GM19438 (cell line): ENCODE measurements around the gene NBPF3.

ENCODE experiments used
- ATAC-seq: cut with Tn5 transposase; IDR thresholded peaks from one replicate; pipeline ENCODE4 v1.9.1; 2021; ENCODE audit warnings: low read depth; ENCODE audit not compliant: unreplicated experiment

The NBPF3 gene

DNA sequence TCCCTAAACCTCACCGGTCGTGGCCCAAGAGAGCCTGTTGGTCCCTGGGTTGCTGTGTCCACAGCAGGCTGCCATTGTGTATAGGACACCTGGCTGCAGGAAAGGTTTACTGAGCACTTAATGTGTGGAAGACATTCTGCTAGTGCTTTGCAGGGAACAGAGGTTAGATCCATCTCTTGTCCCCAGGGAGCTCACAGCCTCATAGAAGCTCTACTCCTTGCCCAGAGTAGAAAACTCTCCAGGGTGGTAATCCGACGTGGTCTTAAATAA, 52.4 kb downstream of the NBPF3 start:
- ATAC-seq: no peak

DNA sequence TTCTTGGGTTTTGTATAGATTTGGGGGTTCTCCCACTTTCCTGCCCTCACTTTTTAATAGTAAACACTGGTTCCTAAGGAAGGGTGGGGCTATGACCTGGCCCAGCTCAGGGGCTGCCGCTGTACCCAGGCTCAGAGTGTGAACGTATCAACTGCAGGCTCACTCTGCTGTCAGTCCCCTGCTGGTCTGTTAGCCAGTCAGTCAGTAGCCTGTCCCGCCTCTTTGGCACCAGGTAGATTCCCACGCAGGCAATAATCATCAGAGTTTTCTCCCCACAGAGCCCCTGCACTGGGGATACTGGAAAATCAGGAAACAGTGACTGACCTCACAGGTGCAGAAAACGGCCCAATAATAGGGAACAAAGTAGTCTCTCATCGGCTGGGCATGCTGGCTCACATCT, 54.3 kb downstream of the NBPF3 start:
- no peak for ATAC-seq

DNA sequence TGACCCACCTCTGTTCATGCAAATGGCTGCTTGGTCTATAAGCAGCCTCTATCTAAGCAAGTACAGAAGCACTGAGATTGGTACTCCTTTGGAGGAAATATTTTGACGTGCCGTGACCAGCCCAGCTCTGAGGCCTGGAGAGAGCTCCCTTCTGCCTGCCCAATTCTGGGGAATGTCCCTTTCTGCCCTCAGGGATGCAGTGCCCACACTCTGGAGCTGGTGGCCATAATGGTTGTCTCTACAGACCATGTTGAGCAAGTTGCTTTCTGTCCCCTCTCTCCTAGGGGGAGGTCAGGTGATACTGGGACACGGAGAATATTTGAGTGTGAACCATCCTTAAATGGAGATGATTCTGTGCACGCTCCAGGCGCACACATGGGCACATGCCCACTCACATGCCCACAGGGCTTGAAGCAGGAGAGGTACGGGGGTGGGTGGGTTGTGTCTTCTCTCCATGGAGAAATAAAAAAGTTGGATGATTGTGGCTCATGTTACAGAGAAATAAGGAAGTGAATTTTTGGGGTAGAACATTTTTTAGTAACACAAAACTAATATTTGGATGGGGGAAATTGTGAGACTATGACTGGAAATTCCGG, 55.4 kb downstream of the NBPF3 start:
- no peak for ATAC-seq

DNA sequence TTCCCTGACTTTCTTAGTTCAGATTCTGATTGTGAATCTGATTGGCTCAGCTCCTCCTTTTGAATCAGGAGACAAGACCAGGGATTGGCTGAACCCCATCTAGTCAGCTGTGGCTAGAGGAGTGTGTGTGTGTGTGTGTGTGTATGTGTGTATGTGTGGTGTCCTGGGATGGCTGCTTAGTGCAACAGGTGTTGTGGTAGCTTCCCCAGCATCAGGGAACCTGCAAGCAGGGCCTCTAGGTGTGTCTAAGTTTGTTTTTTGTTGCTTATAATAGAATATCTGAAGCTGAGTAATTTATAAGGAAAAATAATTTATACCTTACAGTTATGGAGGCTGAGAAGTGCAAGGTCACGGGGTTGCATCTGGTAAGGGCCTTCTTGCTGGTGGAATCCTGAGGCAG, 56.1 kb downstream of the NBPF3 start:
- no peak for ATAC-seq

DNA sequence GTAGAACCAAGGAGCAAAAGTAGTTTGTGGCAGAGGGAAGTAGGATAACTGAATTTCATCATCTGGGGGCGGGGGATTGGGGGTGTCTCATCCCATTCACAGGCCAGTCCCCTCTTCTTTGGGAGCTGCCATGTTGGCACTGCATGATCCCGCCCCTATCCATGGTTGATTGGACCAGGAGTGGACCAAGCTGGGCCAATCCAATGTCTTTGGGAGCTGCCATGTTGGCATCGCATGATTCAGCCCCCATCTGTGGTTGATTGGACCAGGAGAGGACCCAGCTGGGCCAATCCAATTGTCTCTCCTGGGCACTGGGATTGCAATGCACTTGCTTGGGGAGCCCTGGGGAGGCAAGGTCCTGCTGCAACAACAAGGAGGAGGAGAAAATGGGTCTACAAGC, 56.9 kb downstream of the NBPF3 start:
- no peak for ATAC-seq

DNA sequence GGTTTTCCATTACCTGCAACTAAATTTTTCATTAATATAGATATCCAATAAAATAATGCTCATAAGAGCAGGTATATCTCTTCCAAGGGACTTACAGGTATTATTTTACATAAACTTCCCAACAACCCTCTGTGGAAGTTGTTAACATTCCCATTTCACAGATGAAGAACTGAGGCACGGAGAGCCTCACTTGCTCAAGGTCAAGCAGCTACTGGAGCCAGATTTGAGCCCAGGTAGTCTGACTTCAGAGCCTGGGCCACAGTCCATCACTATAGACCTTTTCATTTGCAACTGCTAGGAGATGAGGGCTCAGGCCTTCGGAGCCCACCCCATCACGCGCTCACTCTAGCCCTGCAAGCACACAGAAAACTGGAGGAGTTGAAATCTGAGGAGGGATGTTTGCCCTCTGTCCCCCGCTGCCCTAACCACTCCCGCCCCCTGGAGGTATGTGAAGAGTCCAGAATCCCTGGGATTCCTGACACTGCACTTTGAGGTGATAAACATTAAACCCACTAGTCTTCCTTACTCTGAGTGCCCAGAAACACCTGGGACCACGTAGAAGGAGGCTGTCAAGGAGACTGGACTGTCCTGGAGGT, 57.6 kb downstream of the NBPF3 start:
- no peak for ATAC-seq

DNA sequence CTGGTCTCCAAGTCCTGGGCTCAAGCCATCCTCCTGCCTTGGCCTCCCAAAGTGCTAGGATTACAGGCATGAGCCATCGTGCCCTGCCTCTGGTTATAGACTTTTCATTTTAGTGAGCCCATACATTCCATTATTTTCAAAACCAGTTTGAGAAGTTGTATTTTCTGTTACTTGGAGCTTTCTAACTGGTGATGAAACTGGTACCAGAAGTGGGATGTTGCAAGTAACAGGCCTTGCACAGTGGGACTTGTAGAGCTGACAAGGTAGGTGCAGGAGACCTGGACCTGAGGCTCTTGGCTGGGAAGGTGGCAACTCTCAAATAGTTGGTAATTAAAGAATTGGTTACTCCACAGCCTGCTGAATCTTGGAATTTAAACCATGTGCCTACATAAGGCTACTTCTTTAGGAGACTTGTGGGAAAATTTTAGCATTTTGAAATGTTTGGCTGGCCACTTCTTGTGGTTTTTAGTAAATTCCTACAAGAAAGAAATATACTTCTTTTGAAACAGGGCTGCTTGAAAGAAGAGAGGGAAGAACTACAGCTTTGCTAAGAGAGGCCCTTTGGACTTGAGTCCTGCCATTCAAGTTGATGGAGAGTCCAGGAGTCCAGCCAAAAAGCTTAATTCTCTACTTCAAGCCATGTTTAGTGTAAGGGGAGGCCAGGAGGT, 59.5 kb downstream of the NBPF3 start:
- ATAC-seq: no peak

DNA sequence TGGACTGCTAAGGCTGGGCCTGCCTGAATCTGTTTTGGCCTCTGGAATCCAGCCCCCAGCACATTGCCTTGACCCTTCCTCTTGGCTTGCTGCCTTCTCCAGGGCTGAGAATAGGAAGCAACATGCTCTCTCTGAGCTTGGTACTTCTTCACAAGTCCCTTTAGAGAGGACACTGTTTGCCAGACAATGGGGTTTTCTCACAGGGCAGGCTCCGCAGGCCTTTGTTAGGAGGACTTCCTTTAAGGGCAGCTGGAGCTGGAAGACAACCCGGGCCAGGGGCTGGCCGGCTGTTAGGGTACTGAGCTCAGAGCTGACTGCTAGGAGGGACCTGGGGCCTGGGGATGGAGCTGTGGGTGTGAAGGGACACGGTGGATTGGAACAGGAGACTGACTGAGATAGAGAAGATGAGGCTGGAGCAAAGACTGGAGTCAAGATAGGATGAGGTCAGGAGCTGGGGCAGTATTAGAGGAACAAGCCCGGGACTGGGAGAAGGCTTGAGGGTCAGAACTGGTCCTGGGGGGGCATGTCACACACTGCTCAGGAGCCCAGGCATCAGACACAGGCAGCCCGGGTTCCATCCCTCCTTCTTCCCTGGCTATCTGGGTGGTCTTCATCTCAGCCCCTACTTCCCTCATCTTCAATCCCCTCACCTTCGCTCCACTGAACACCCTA, 63.9 kb downstream of the NBPF3 start:
- ATAC-seq: no peak

DNA sequence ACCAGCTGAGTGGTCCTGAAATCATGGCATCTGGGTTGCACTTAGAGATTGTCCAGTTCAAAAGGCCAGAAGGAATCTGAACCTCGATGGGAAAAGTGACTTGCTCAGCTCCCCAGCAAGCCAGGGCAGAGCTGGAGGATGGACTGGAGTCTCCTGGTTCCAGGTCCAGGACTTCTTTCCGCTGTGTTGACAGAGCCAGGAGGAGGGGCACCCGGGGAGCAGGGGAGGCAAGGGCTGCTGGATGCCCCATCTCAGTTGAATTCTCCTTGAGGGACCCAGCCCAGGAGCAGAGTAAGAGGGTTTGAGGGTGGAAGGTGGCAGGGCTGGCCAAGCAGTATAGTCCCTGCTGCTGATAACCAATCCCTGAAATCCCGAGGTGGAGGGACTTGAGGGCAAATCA, 66.9 kb downstream of the NBPF3 start:
- no peak for ATAC-seq

DNA sequence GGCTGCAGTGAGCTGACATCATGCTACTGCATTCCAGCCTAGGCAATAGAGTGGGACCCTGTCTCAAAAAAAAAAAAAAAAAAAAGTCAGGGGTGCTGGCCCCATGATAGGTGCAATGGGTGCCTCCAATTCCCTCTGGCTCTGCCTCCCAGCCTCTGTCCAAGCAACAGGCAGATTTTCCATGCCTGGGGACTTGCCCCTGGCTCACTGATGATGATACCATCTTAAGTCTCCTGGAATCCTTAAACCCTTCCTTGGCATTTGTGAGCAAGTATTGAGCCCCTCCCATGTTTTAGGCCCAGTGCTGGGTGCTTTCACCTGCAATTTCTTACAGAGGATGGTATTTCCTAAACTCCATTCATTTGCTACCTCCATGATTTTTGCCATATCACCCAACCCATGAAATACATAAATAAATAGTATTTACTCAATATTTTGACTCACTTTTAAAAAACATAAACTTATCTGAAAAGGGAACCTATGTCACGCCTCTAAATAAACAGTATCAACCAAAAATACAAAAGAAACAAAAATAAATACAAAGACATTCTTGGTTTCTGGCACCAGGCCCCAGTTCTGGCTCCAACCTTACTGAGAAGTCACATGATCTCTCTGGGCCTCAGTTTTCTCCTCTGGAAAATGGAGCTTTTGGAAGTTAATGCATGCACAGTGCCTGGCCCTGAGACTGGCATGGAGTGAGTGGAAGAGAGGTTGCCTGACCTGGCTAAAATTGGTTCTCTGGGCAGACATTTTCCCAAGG, 67.8 kb downstream of the NBPF3 start:
- ATAC-seq: no peak

DNA sequence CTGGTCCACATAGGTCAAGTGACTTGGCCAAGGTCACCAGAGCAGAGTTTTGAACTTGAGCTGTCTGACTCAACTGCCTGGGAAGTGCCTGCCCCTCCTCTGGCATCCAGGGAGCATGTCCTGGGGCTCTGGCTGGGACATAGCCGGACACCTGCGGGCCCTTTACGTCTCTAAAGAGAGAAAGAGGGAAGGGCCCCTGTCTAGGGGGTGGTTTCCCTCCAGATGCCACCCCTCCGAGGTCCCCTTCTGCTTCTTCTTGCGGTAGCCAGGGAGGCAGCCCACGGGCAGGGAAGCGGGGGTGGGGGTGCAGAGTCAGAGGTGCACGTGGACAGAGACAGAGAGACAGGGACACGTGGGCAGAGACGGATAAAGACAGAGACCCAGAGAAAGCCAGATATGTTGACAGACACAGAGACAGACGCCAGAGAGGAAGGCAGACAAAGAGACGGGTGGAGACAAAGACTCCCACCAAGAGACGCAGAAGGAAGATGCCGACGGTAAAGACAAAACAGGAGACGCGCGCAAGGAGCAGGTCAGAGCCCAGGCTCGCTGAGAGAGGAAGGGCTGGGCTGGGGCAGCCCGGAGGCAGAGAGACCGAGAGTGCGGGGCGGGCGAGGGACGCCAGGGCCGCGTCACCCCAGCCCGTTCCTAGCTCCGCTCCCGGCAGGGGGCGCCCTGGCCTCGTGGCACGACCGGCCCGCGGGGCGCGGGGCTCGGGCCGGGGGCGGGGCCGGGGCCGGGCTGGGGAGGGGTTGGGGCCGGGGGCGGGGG, 68.8 kb downstream of the NBPF3 start:
- no peak for ATAC-seq

DNA sequence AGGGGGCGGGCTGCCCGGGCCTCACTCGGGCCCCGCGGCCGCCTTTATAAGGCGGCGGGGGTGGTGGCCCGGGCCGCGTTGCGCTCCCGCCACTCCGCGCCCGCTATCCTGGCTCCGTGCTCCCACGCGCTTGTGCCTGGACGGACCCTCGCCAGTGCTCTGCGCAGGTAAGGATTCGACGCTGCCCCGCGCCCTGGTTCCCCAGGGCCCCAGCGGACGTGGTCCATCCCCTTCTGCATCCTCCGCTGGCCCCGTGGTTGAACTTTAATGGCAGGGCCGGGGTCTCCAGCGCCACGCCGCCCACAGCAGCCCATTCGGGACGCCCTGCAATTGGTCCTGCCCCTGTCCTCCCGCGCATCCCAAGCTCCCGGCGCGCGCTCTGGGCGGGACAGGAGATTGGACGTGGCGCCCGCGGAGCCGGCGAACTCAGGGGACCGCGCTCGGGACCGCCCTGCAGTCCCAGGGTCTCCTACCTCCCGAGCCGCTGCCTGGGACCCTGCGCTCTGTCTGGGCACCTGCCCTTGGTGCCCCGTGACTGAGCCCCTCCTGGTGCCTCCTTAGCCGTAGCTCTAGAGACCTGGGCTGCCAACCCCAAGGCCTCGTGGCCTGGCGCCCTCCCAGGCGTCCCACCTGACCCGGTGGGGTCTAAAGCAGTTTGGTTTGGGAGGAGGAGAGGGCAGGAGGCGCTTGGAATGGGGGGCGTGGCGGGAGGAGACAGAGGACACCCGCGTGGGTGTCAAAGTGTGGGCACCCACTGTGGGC, 69.6 kb downstream of the NBPF3 start, which contains the start of gene ALPL:
ALPL (plus strand) TSS at position 73 of the 762 bp plus-strand sequence. CDS start 44,659 bp downstream, outside the sequence.
- no peak for ATAC-seq

DNA sequence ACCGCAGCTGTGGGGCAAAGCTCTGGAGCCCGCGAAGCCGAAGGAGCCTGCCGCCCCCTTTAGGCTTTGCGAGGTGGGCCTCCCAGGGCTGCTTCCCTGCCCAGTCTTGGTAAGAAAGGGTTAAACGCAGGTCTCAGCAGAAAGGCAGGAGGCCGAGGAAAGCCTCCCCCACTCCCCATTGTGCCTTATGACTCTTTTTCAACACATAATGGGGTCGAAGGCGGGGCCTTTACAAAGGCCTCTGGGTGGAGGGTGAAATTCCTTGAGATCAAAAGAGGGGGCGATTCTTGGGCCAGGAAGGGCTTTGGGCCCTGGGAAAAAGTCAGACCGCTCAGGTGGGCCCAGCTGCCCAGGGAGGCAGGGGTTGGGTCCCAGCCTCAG, 70.2 kb downstream of the NBPF3 start:
- ATAC-seq: no peak

DNA sequence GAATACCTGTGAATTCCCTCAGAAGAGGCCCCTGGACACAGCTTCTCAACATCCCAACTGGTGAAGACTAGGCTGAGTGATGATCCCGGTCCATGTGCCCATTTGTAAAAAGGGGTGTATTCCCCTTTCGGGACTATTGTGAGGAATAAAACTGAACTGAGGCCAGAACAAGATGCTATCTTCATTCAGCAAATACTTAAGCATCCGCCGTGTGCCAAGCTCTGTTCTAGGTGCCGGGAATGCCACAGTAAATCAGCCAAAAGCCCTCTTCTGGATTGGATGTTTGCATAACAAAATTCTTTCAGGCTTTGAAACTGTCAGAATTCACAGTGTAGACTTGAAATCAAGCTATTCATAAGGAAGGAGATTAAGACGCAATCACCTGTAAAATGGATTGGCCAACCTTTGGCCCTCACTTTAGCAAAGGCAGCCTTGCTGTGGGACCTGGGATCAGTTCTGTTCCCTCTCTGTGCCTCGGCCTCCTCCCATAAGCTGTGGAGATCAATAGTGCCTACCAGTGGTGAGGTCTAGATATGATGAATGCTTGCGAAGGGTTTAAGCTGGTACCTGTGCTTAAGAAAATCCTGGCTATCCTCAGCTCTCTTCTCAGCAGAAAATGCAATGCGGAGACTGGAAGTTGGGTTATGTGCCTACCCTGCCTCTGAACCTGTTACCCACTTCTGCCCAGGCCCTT, 71.1 kb downstream of the NBPF3 start:
- ATAC-seq: no peak

DNA sequence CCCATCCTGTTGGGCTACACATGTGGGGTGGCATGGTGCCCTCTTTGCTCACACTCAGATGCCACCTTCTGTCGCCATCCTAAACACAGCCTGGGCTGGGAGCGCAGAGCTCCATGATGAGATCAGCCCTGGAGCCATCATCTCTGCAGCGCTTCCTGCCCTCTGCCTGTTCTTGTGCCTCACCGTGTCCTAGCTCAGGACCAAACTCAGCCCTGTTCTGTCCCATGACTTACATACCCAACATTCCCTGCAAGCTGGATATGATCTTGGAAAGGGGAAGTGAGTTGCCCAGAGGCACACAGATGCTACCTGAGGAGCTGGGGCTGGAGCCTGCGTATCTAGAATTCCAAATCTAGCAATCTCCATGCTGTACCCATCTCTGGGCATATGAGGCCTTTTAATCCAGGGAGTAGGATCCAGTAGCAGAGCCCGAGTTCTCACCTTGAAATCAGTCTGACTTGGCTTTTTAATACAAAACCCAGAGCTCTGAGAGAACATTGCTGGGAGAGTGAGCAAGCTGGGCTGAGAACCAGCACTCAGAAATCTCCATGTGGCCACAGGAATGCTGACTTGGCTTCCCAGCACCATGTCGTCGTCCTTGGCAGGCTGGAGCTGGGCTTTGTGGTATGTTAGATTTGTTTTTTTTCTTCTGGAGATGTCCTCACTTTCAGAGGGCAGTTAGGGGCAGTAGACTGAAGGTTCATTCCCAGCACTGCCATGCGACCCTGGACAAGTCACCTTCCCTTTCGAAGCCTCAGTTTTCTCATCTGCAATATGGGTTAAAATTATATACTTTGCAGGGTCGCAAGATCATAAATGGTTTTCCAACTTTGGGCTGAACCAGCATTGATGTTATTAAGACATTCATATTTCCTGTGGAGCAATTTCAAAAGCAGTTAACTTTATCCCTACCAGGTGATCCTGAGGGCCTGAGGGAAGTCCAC, 71.9 kb downstream of the NBPF3 start:
- no peak for ATAC-seq

DNA sequence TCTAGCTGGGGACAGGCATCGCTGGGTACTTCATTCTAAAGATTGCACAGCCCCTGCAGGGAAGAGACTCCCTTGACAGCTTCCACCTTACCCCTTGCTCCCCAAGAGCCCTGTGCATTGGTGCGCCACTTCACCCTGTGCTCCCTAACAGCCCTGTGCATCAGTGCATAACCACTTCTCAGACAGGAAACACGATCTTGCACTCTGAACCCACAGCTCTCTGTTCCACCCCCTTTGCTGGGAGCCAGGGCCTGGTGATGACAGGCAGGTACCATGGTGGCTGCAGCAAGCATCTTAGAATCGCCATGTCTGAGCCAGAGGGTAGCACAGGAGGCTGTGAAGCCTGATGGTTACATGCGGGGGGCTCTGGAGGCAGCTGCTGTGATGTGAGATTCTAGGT, 74.3 kb downstream of the NBPF3 start:
- ATAC-seq: peak; percentile 96

DNA sequence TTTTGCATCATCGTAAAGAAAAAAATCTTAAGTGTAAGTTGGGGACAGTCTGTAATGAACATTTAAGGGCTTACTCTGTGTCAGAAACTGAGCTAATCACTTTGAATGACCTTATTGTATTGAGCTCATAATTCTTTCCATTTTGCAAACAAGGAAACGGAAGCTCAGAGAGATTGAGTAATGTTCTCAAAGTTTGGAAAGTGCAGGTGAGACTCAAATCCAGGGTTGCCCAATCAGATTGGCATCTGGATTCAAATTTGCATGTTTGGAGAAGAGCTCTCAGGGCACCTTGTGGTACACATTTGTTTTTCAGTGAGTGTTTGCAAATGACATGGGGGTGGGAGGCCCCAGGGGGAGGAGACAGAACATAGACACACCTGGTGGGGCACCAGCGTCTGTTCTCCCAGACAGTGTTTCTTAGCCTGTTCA, 77.2 kb downstream of the NBPF3 start:
- no peak for ATAC-seq
